ENCODE results near the gene DMRTC1B. TPM values are rescaled to one million over a fixed set of nuclear protein-coding genes. Genes with fewer than 3 reads are reported as not detected.
"Not testable (repeated sequence)": the region's sequence is repeated elsewhere in the genome, so short reads cannot be mapped to it uniquely, and the experiment has no call there.

The DMRTC1B gene
- total RNA-seq, 2 experiments from 2014 or later, result not detected

DNA sequence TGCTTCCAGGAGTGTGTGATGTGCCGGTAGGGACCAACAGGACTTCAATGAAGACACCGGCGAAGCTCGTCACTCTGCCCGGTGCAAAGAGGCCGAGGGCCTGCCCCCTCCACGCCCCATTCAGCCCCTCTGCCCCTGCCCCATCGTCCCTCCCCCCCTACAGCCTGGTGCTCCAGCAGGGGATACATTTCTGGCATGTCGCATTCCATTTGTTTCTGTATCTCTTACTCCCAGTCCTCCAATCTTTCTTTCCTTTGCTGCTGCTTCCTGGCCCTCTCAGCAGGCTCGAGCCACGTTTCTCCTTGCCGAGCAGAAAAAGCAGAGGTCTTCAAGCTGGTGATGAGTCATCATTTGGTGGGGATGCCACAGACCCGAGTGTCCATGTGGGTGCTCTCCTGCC lies 31.4 kb downstream of the DMRTC1B start, which contains the start of gene FAM236D:
TSS of gene FAM236D (minus strand) at position 101 of the 400 bp plus-strand sequence. CDS start at position 1, 100 bp downstream.
- H3K36me3 Mint-ChIP-seq; H3K27ac Mint-ChIP-seq; H3K9me3 Mint-ChIP-seq (ENCODE audit: low read depth); DNase-seq; ATAC-seq; CTCF ChIA-PET; H3K27me3 Mint-ChIP-seq; H3K4me1 Mint-ChIP-seq; H3K4me3 Mint-ChIP-seq: not testable (repeated sequence)

- H3K9me3 Mint-ChIP-seq (ENCODE audit: low read depth); DNase-seq; H3K27ac Mint-ChIP-seq; H3K4me3 Mint-ChIP-seq; ATAC-seq; CTCF ChIA-PET; H3K27me3 Mint-ChIP-seq; H3K4me1 Mint-ChIP-seq; H3K36me3 Mint-ChIP-seq: not testable (repeated sequence)
These were observed 54.0 kb downstream of the DMRTC1B start for GRCh38 chrX:72830701-72831100.

DNA sequence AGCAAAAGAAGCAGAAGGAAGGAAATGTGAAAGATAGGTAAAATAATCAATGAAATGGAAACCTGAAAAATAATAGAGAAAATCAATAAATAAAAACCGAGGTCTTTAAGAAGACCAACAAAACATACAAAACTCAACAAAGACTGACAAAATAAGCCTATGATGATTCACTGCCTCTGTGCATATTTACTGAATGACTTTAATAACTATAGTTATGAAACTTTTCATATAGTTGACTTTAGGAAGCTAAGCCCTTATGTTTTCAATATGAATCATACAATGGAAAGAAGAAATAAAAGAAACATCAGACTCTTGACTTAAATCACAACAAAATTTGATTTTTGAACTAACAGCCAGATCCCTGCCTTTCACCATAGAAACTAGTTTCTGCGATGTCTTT lies 60.8 kb downstream of the DMRTC1B start:
- H3K4me1 Mint-ChIP-seq; CTCF ChIA-PET; H3K9me3 Mint-ChIP-seq (ENCODE audit: low read depth); H3K36me3 Mint-ChIP-seq; DNase-seq; H3K27ac Mint-ChIP-seq; ATAC-seq; H3K4me3 Mint-ChIP-seq; H3K27me3 Mint-ChIP-seq: not testable (repeated sequence)

DNA sequence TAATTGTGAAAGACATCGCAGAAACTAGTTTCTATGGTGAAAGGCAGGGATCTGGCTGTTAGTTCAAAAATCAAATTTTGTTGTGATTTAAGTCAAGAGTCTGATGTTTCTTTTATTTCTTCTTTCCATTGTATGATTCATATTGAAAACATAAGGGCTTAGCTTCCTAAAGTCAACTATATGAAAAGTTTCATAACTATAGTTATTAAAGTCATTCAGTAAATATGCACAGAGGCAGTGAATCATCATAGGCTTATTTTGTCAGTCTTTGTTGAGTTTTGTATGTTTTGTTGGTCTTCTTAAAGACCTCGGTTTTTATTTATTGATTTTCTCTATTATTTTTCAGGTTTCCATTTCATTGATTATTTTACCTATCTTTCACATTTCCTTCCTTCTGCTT lies 106.2 kb downstream of the DMRTC1B start:
- CTCF ChIA-PET; ATAC-seq; H3K27ac Mint-ChIP-seq; H3K36me3 Mint-ChIP-seq; H3K4me1 Mint-ChIP-seq; H3K4me3 Mint-ChIP-seq; H3K9me3 Mint-ChIP-seq (ENCODE audit: low read depth); DNase-seq; H3K27me3 Mint-ChIP-seq: not testable (repeated sequence)

DNA sequence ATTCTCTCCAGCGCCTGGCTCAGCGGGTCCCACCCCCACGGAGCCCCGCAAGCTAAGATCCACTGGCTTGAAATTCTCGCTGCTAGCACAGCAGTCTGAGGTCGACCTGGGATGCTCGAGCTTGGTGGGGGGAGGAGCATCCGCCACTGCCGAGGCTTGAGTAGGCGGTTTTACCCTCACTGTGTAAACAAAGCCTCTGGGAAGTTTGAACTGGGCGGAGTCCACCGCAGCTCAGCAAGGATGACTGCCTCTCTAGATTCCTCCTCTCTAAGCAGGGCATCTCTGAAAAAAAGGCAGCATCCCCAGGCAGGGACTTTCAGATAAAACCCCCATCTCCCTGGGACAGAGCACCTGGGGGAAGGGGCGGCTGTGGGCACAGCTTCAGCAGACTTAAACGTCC lies 113.0 kb downstream of the DMRTC1B start:
- H3K4me1 Mint-ChIP-seq; H3K4me3 Mint-ChIP-seq; H3K9me3 Mint-ChIP-seq (ENCODE audit: low read depth); H3K27me3 Mint-ChIP-seq; H3K27ac Mint-ChIP-seq; DNase-seq; H3K36me3 Mint-ChIP-seq; ATAC-seq; CTCF ChIA-PET: not testable (repeated sequence)

Other genes with a start within 250 kb of the DMRTC1B start
- 10 to 100 TPM; 29.0 to 31.6 TPM for gene HDAC8, start 204.0 kb upstream of the DMRTC1B start, total RNA-seq
- gene PHKA1, start 62.6 kb upstream of the DMRTC1B start, total RNA-seq, result 1 to 10 TPM; 1.1 to 4.9 TPM
- gene FAM236B, start 5.8 kb downstream of the DMRTC1B start, total RNA-seq, result not detected
- not detected for gene FAM236D, start 31.3 kb downstream of the DMRTC1B start, total RNA-seq
- gene FAM236C, start 135.7 kb downstream of the DMRTC1B start, total RNA-seq, result not detected
- gene FAM236A, start 161.3 kb downstream of the DMRTC1B start, total RNA-seq, result not detected
- not detected for gene DMRTC1, start 166.9 kb downstream of the DMRTC1B start, total RNA-seq
- not detected for gene PABPC1L2B, start 226.0 kb downstream of the DMRTC1B start, total RNA-seq

Measured in activated CD8-positive, alpha-beta memory T cell treated with anti-CD3 and anti-CD28 coated beads, Interleukin-2, amount 10 ng/mL, durations not matched to agents 7 days and 5 days (primary cell).